IPS DF 4.7 (cell line): ENCODE data around the gene HPS4.

ENCODE experiments used
- DNase-seq: peaks from one replicate; pipeline ENCODE4 v3.0.0-alpha.2; 2013; ENCODE audit warnings: low spot score; ENCODE audit errors: extremely low read depth

Gene HPS4

GRCh38 chr22:26470807-26471206 lies 12.8 kb downstream of the HPS4 start:
- no peak for DNase-seq

GRCh38 chr22:26466196-26466595 lies 17.4 kb downstream of the HPS4 start:
- DNase-seq, result no peak

- no peak for DNase-seq
Observed at GRCh38 chr22:26464312-26464711, 19.3 kb downstream of the HPS4 start.

GRCh38 chr22:26463688-26464087 lies 19.9 kb downstream of the HPS4 start:
- no peak for DNase-seq

GRCh38 chr22:26463101-26463661 lies 20.4 kb downstream of the HPS4 start:
- DNase-seq, result no peak

GRCh38 chr22:26462641-26463040 lies 20.9 kb downstream of the HPS4 start:
- no peak for DNase-seq

- no peak for DNase-seq
Observed at GRCh38 chr22:26462051-26462450, 21.5 kb downstream of the HPS4 start.

- peak; percentile 71 for DNase-seq
Observed at GRCh38 chr22:26461188-26461810, 22.3 kb downstream of the HPS4 start.

- DNase-seq, result no peak
Observed at GRCh38 chr22:26460202-26460601, 23.4 kb downstream of the HPS4 start.

- DNase-seq, result no peak
Observed at GRCh38 chr22:26457661-26458272, 25.8 kb downstream of the HPS4 start.

- DNase-seq, result no peak
Observed at GRCh38 chr22:26453812-26454500, 29.6 kb downstream of the HPS4 start.

- no peak for DNase-seq
Observed at GRCh38 chr22:26453216-26453615, 30.4 kb downstream of the HPS4 start.

- DNase-seq, result no peak
Observed at GRCh38 chr22:26452236-26453016, 31.2 kb downstream of the HPS4 start.

GRCh38 chr22:26450453-26451185 lies 33.0 kb downstream of the HPS4 start:
- no peak for DNase-seq

GRCh38 chr22:26448941-26449340 lies 34.6 kb downstream of the HPS4 start:
- DNase-seq, result no peak

- DNase-seq, result no peak
Observed at GRCh38 chr22:26448334-26448733, 35.2 kb downstream of the HPS4 start.

- DNase-seq, result no peak
Observed at GRCh38 chr22:26447584-26448329, 35.8 kb downstream of the HPS4 start.

- DNase-seq, result no peak
Observed at GRCh38 chr22:26446808-26447515, 36.6 kb downstream of the HPS4 start.

GRCh38 chr22:26445577-26446275 lies 37.9 kb downstream of the HPS4 start:
- DNase-seq, result no peak
